ENCODE data around the gene RPL13A. TPM values are rescaled to one million over a fixed set of nuclear protein-coding genes. Genes with fewer than 3 reads are reported as not detected.
"Not testable (repeated sequence)": the region's sequence is repeated elsewhere in the genome, so short reads cannot be mapped to it uniquely, and the experiment has no call there.

Gene RPL13A
- total RNA-seq, 1 experiment from 2014 or later, result 1,082 TPM

DNA sequence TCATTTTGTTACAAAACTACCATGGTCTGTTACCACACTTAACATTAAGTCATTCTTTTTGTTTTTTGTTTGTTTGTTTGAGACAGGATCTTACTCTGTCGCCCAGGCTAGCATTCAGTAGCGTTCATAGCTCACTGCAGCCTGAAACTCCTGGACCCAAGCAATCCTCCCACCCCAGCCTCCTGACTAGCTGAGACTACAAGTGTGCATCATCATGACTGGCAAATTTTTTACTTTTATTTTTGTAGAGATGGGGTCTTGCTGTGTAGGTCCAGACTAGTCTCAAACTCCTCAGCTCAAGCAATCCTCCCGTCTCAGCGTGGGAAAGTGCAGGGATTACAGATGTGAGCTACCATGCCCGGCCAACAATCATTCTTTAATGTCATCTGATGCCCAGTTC lies 31.1 kb upstream of the RPL13A start:
- no peak for DNase-seq (ENCODE audit: low read depth)

- no peak for DNase-seq (ENCODE audit: low read depth)
These were observed 28.9 kb upstream of the RPL13A start for GRCh38 chr19:49458567-49458903.

GRCh38 chr19:49459388-49459787 lies 28.0 kb upstream of the RPL13A start:
- DNase-seq (ENCODE audit: low read depth), result no peak

- DNase-seq (ENCODE audit: low read depth), result not testable (repeated sequence)
These were observed 26.3 kb upstream of the RPL13A start for GRCh38 chr19:49461130-49461529.

GRCh38 chr19:49461656-49462055 lies 25.8 kb upstream of the RPL13A start:
- DNase-seq (ENCODE audit: low read depth), result no peak

DNA sequence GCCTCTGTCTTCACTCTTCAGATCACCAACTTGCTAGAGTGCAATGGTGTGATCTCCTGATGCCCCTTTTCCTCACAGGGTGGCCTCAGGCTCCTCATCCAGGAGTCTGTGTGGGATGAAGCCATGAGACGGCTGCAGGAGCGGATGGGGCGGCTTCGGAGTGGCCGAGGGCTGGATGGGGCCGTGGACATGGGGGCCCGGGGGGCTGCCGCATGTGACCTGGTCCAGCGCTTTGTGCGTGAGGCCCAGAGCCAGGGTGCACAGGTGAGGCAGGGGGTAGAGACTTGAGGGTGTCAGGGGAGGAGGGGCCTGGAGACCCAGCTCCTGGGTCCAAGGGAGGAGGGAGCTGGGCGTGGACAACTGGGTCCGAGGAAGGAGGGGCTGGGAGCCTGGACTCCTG lies 24.9 kb upstream of the RPL13A start:
- DNase-seq (ENCODE audit: low read depth), result no peak

- no peak for DNase-seq (ENCODE audit: low read depth)
These were observed 23.3 kb upstream of the RPL13A start for GRCh38 chr19:49463960-49464740.

DNA sequence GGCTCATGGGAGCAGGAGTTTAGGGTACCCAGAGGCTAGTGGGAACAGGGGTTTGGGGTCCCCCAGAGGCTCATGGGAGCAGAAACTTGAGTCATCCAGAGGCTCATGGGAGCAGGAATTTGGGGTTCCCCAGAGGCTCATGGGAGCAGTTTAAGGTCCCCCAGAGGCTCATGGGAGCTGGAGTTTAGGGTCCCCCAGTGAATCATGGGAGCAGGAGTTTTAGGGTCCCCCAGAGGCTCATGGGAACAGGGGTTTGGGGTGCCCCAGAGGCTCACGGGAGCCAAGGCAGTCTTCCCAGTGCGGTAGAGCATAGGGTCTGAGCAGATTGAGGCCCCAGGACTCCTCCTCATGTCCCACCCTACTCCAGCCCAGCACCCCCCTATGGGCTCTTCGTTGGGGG lies 22.0 kb upstream of the RPL13A start:
- DNase-seq (ENCODE audit: low read depth), result no peak

DNA sequence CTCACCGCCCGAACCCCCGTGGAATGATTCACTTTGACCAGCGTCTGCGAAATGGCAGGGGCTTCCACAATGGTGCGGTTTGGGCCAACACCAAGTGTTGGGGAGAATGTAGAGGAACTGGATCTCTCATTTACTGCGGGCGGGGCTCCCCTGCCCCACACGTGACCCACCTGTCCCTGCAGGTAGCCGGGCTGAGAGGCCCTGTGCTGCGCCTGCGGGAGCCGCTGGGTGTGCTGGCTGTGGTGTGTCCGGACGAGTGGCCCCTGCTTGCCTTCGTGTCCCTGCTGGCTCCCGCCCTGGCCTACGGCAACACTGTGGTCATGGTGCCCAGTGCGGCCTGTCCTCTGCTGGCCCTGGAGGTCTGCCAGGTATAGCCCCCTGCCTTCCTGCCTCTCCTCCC lies 19.2 kb upstream of the RPL13A start:
- no peak for DNase-seq (ENCODE audit: low read depth)

DNA sequence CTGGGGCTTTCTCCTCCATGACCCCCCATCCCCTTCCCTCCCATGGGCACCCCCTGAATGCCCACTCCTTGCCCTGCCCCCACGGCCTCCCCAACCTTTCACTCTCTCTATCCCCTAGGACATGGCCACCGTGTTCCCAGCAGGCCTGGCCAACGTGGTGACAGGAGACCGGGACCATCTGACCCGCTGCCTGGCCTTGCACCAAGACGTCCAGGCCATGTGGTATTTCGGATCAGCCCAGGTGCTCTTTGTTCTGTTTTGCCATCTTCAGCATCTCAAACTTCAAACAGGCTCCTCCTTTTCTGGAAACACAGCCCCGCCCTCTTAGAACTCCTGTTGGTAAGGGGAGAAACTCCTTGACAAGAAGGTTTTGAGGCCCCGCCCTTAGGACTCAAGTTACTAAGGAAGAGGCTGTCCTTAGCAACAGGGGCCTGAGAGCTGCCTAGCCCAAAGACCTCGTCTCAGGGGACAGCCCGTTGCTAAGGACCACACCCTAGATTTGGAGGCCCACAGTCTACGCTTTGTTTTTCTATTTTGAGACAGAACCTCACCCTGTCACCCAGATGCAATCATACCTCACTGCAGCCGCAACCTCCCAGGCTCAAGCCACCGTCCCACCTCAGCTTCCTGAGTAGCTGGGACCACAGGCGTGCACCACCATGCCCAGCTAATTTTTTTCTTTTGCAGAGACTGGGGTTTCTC lies 18.5 kb upstream of the RPL13A start:
- peak; percentile 46 for DNase-seq (ENCODE audit: low read depth)

GRCh38 chr19:49469828-49470614 lies 17.4 kb upstream of the RPL13A start:
- DNase-seq (ENCODE audit: low read depth), result peak; percentile 18

DNA sequence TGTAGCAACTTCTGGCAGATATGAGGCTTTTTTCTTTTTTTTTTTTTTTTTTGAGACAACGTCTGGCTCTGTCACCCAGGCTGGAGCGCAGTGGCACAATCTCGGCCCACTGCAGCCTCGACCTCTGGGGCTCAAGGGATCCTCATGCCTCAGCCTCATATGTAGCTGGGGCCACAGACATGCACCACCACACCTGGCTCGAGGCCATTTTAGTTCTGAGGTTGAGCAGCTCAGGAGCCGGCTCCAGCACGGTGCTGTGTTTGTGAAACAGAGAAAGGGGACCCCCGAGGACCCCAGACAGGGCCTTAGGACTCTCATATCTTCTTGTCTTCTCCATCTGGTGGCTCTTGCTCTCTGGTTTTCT lies 16.8 kb upstream of the RPL13A start:
- DNase-seq (ENCODE audit: low read depth), result no peak

DNA sequence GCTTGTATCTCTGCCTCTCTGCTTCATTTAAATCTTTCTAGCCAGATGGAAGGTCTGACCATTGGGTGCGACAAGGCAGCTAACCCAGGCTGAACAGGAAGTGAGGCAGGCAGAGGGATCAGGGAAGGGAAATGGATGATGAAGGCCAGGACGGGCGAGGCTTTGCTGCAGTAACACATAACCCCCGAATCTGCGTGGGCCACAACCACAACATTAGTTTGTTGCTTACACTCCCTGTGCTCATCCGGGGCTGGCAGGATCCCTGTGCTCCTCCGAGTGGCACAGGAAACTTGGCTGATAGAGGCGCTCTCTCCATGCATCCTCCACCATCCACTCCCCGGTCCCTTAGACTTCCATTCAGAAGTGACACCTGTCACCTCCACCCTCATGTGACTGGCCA lies 14.5 kb upstream of the RPL13A start:
- DNase-seq (ENCODE audit: low read depth), result no peak

- not testable (repeated sequence) for DNase-seq (ENCODE audit: low read depth)
These were observed 13.9 kb upstream of the RPL13A start for GRCh38 chr19:49473501-49473867.

DNA sequence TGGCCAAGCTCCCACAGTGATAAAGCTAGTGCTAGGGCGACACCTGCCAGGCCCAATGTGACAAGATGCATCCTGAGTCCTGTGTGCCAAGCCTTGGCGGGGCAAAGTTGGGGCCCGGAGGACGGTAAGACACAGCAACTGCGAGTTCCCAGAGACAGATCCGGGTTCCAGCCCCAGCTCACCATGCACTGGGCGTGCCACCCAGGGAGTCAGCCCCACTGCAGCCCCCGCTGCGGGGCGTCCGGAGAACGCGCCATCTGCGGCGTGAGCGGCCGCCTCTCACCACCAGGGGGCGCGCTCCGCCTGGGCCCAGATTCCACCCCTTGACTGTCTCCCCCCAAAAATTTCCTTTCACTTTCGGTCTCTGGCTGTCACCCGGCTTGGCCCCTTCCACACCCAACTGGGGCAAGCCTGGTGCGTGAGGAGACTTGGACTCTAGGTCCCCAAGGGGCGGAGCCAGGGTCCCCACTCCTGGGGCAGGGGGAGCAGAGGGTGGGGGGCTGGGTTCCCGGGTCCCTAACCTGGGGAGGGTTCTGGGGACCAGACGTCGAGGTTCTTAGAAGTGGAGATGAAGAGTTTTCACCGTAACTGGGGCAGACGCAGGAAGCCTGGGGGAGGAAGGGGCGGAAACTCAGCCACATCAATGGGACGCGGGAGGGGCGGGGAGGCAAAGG lies 13.4 kb upstream of the RPL13A start, which contains the start of gene FLT3LG:
TSS of gene FLT3LG (plus strand) at position 348 of the 674 bp plus-strand sequence. CDS start 425 bp downstream, outside the sequence.
- DNase-seq (ENCODE audit: low read depth), result peak; percentile 81

DNA sequence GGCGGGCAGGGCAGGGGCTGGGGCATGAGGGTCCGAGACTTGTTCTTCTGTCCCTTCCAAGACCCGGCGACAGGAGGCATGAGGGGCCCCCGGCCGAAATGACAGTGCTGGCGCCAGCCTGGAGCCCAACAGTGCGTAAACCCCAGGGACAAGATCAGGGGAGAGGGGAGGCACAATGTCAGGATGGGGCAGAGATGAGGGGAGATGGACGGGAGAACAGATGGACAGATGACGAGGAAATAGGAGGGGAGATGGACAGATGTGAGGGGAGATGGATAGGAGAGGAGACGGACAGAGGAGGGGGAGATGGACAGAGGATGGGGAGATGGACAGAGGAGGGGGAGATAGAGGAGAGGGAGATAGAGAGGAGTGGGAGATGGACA lies 12.9 kb upstream of the RPL13A start:
- no peak for DNase-seq (ENCODE audit: low read depth)

- DNase-seq (ENCODE audit: low read depth), result no peak
These were observed 12.1 kb upstream of the RPL13A start for GRCh38 chr19:49475191-49475917.

DNA sequence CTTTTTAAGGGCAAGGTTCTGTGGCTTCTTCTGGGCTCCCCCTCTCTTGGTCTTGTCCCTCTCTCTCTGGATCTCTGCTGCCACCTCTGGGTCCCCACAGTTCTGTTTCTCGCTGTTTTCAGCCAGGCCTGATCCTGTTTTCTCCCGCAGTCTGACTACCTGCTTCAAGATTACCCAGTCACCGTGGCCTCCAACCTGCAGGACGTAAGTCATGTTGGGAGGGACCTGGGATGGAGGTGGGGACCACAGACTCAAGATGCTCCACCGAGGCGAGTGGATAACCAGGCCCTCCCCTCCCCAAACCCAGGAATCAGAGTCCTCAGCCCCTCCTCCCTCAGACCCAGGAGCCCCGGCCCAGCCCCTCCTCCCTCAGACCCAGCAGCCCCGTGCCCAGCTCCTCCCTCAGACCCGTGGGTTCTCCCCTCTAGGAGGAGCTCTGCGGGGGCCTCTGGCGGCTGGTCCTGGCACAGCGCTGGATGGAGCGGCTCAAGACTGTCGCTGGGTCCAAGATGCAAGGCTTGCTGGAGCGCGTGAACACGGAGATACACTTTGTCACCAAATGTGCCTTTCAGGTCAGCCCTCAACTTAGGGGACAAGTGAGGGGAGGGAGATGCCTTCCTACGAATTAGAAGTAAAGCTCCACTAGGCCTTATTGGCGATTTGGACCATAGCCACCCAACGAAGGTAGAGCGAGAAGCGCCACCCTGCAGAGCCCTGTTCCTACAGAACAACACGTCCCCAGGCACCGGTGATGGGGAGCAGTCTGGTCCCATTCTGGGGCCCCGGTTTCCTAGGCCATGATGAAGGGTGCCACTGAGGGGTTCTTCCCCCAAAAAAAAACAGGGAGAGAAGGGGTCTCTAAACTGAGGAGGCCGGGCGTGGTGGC lies 11.2 kb upstream of the RPL13A start:
- DNase-seq (ENCODE audit: low read depth), result no peak

GRCh38 chr19:49479975-49480628 lies 7.3 kb upstream of the RPL13A start:
- DNase-seq (ENCODE audit: low read depth), result no peak

Measured in M059J (cell line).